Vagina (tissue), 2 donors: ENCODE results near the gene KATNAL1. TPM values are rescaled to one million over a fixed set of nuclear protein-coding genes. Genes with fewer than 3 reads are reported as not detected.
A peak's percentile ranks its signal among the peaks of the same experiment; 100 is the strongest.

Source experiments
- DNase-seq, 2 donors: peaks; one replicate each; pipeline ENCODE4 v3.0.0-alpha.2; 2017; ENCODE audit errors: extremely low spot score in 2 of 2
- H3K27ac ChIP-seq: fragments of 200-600 bp; sonication (generic); one replicate; pipeline ENCODE4 v1.5.1; 2019
- H3K27me3 ChIP-seq: fragments of 200-600 bp; sonication (generic); one replicate; pipeline ENCODE4 v1.5.1; 2019
- H3K36me3 ChIP-seq, 2 donors: fragments of 200-600 bp; sonication (generic); one replicate each; pipeline ENCODE4 v1.5.1; 2017 to 2019
- H3K4me1 ChIP-seq: fragments of 200-600 bp; sonication (generic); one replicate; pipeline ENCODE4 v1.5.1; 2019
- H3K4me3 ChIP-seq, 2 donors: fragments of 200-600 bp; sonication (generic); 1 replicate in 1 of 2; 2 replicates in 1 of 2; pipeline ENCODE4 v1.5.1; 2016 to 2019
- H3K9me3 ChIP-seq: fragments of 200-600 bp; sonication (generic); one replicate; pipeline ENCODE4 v1.5.1; 2019
- CTCF ChIP-seq, 3 experiments: fragments of 450-650 bp in 2 of 3; fragments of 200-600 bp in 1 of 3; sonication (generic) in 1 of 3; IDR thresholded peaks; one replicate each; pipeline ENCODE4 v1.5.1; 2017 to 2019; ENCODE audit warnings: antibody characterized with exemption in 3 of 3, mild to moderate bottlenecking in 2 of 3, moderate library complexity in 2 of 3
- POLR2A ChIP-seq, 2 donors: fragments of 450-650 bp; IDR thresholded peaks; one replicate each; pipeline ENCODE4 v1.6.1; 2017; ENCODE audit warnings: antibody characterized with exemption in 2 of 2, mild to moderate bottlenecking in 2 of 2, moderate library complexity in 2 of 2
- POLR2AphosphoS5 ChIP-seq, 2 donors: sonication (generic); formaldehyde crosslinking; IDR thresholded peaks; one replicate each; pipeline ENCODE4 v1.9.0; 2017; ENCODE audit warnings: antibody characterized with exemption in 2 of 2, mild to moderate bottlenecking in 2 of 2, low read depth in 1 of 2; ENCODE audit not compliant: insufficient read depth in 1 of 2
- intact Hi-C: fragments of 100-400 bp; cut with DNase I; formaldehyde crosslinking; loops from one replicate; pipeline ENCODE4 v1.15.1; 2023
- total RNA-seq: library from RNA; depleted of rRNA; stranded (reverse); fragments of >200 nt; gene quantifications from one replicate; pipeline ENCODE4 v1.2.3, GENCODE V29; 2016

Gene KATNAL1
- total RNA-seq, 1 donor from 2014 or later = 20.6 TPM

- Histone ChIP-seq H3K36me3 (peaks cover 0 to 13% of the 10 kb centered on the region in 2 donors), H3K27ac (no peak overlapping the region), H3K4me1 (no peaks in the 10 kb centered on the region), H3K27me3 (no peaks in the 10 kb centered on the region), H3K9me3 (no peaks in the 10 kb centered on the region), H3K4me3 (no peak overlapping the region)
- no peak for DNase-seq
- intact Hi-C loops = no loop called here
- TF ChIP-seq POLR2AphosphoS5 (IDR thresholded peaks at IDR 0.05; ENCODE audit: insufficient read depth in 1 of 2, low read depth in 1 of 2) (no peak), POLR2A (IDR thresholded peaks at IDR 0.05) (no peak), CTCF (IDR thresholded peaks at IDR 0.05) (no peak)
These were observed 95.6 kb downstream of the KATNAL1 start for GRCh38 chr13:30211745-30212144.

GRCh38 chr13:30204564-30204963 is 102.8 kb downstream of the KATNAL1 start:
- intact Hi-C loops = no loop called here
- H3K4me1 ChIP-seq = no peaks in the 10 kb centered on the region
- H3K27me3 ChIP-seq = no peaks in the 10 kb centered on the region
- no peak overlapping the region for H3K4me3 ChIP-seq
- H3K36me3 ChIP-seq = peaks cover 0 to 13% of the 10 kb centered on the region in 2 donors
- DNase-seq = no peak
- no peak for TF ChIP-seq CTCF (IDR thresholded peaks at IDR 0.05)
- TF ChIP-seq POLR2AphosphoS5 (IDR thresholded peaks at IDR 0.05; ENCODE audit: insufficient read depth in 1 of 2, low read depth in 1 of 2) = no peak
- TF ChIP-seq POLR2A (IDR thresholded peaks at IDR 0.05) = no peak
- H3K9me3 ChIP-seq = no peaks in the 10 kb centered on the region
- no peak overlapping the region for H3K27ac ChIP-seq

- H3K4me3 ChIP-seq = no peak overlapping the region
- no peak for TF ChIP-seq CTCF (IDR thresholded peaks at IDR 0.05)
- no peak for TF ChIP-seq POLR2A (IDR thresholded peaks at IDR 0.05)
- no peak for TF ChIP-seq POLR2AphosphoS5 (IDR thresholded peaks at IDR 0.05; ENCODE audit: insufficient read depth in 1 of 2, low read depth in 1 of 2)
- H3K9me3 ChIP-seq = no peaks in the 10 kb centered on the region
- no peak for DNase-seq
- intact Hi-C loops = no loop called here
- no peak overlapping the region for H3K27ac ChIP-seq
- H3K36me3 ChIP-seq = no peaks in the 10 kb centered on the region
- H3K27me3 ChIP-seq = no peaks in the 10 kb centered on the region
- peaks cover 12% of the 10 kb centered on the region for H3K4me1 ChIP-seq
These were observed 111.3 kb downstream of the KATNAL1 start for GRCh38 chr13:30196025-30196424.

- H3K4me3 ChIP-seq = no peak overlapping the region
- H3K36me3 ChIP-seq = no peaks in the 10 kb centered on the region
- intact Hi-C loops = no loop called here
- no peaks in the 10 kb centered on the region for H3K27me3 ChIP-seq
- H3K4me1 ChIP-seq = peaks cover 12% of the 10 kb centered on the region
- H3K27ac ChIP-seq = no peak overlapping the region
- no peaks in the 10 kb centered on the region for H3K9me3 ChIP-seq
- no peak for DNase-seq
- TF ChIP-seq POLR2A (IDR thresholded peaks at IDR 0.05) (no peak), POLR2AphosphoS5 (IDR thresholded peaks at IDR 0.05; ENCODE audit: insufficient read depth in 1 of 2, low read depth in 1 of 2) (no peak), CTCF (IDR thresholded peaks at IDR 0.05) (no peak)
These were observed 112.4 kb downstream of the KATNAL1 start for GRCh38 chr13:30194906-30195305.

- Histone ChIP-seq H3K4me1 (peaks cover 12% of the 10 kb centered on the region), H3K4me3 (no peak overlapping the region), H3K36me3 (no peaks in the 10 kb centered on the region), H3K9me3 (no peaks in the 10 kb centered on the region), H3K27ac (no peak overlapping the region), H3K27me3 (no peaks in the 10 kb centered on the region)
- DNase-seq = peak in 1 of 2 donors; percentile 46
- TF ChIP-seq POLR2A (IDR thresholded peaks at IDR 0.05) = no peak
- TF ChIP-seq POLR2AphosphoS5 (IDR thresholded peaks at IDR 0.05; ENCODE audit: insufficient read depth in 1 of 2, low read depth in 1 of 2) = no peak
- TF ChIP-seq CTCF (IDR thresholded peaks at IDR 0.05) = no peak
- intact Hi-C loops = no loop called here
These were observed 113.8 kb downstream of the KATNAL1 start for GRCh38 chr13:30193279-30194234.
